NCI-H446 treated with DMSO at 0.1 percent for 48 hours (cell line): Measurements from ENCODE around the gene SPACA5.
"Not testable (repeated sequence)": the region's sequence is repeated elsewhere in the genome, so short reads cannot be mapped to it uniquely, and the experiment has no call there.

Experiments
- DNase-seq: peaks from one replicate; lab custom pipeline; 2025; lab: John Stamatoyannopoulos, UW

The SPACA5 gene

GRCh38 chrX:48021026-48021900 lies 14.5 kb downstream of the SPACA5 start:
- peak; percentile 71 for DNase-seq

- no peak for DNase-seq
Observed at GRCh38 chrX:48022100-48022499, 15.3 kb downstream of the SPACA5 start.

- DNase-seq: no peak
Observed at GRCh38 chrX:48022738-48023137, 15.9 kb downstream of the SPACA5 start.

DNA sequence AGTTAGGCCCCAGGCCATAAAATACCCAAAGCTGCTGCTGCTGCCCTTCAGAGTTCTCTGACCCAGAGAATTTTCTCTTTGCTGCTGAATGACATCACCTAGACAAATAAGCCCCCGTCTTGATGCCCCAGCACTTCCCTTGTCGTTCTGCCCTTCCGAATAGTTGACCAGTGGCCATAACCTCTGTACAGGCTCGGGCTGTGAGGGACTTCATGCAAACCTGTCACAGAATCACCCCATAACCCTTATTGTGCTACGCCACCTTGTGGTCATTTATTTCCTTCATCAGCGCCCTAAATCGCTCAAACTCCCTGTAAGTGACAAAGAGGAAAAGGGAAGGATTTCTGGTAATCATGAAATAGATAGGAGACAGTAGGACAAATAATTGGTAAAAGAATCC lies 18.8 kb downstream of the SPACA5 start:
- DNase-seq: peak; percentile 35

GRCh38 chrX:48027545-48027944 lies 20.8 kb downstream of the SPACA5 start:
- not testable (repeated sequence) for DNase-seq

DNA sequence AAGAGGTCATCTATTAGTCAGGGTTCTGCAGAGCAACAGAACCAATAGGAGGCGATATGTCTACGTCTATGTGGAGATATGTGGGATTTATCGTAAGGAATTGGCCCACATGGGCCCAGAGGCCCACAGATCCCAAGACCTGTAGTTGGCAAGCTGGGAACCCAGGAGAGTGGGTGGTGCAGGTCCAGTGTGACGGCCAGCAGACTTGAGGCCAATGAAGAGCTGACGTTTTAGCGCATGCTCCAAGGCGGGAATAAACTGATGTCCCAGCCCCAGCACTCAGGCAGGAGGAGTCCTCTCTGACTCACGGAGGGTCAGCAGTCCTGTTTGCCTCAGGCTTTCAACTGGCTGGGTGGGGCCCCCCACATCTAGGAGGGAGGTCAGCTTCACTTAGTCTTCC lies 21.3 kb downstream of the SPACA5 start:
- no peak for DNase-seq

DNA sequence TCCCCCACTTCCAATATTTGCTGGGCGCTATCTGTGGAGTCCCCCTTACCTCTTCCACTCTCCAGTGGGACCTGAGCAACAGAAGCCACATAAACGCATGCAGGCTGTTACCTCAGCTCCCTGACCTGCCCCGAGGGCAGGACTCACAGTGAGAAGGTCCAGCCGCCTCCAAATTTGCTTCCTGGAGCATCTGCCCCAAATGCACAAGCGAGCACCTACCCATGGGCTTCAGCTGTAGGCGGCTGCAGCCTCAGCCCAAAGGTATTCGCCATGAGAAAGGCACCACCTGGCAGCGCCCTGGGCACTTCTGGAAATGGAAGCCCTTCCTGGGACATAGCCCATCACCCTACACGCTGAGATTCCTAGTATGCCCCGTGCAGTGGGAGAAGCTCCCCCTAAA lies 23.4 kb downstream of the SPACA5 start:
- no peak for DNase-seq

DNA sequence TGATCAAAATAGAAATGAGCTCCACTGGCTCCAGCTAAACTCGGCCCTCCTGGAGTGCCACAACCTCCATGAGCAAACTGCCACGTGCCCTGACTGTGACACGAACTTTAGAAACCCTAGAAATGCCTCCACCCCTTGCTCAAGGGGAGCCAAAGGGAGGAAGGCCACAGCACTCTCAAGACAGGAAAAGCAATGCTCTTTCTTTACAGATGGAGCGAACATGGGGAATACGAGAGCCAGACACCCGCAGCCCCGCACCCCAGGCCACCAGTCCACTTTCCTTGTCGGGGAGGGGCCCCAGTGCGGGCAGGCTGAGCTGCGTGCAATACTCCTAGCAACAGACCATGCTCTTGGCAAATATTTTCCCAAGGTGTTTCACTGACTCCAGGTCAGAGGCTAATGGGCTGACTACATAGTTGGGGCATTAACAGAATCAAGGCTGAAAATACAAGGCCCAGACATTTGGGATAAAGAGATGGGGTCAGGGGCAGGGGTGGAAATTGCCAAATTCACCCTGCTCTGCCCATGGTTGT lies 23.9 kb downstream of the SPACA5 start:
- DNase-seq: not testable (repeated sequence)

DNA sequence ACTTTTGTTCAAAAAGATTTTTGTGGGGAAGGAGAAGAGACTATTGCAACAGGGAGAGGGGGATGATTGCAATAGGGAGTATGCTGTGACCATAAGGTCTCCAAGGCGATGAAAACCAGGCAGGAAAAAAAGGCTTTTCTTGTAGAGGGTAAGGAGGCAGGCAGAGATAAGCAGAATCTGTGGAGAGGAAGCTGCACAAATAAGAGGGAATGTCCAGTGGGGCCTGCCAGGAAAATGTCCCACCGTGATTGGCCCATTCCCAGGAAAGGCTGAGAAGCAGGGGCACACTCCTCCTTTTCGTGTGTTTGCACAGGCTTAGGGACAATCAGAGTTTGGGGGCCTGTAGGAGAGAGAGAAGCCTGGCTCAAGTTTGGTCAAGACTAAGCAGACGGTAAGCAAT lies 29.1 kb downstream of the SPACA5 start:
- no peak for DNase-seq

DNA sequence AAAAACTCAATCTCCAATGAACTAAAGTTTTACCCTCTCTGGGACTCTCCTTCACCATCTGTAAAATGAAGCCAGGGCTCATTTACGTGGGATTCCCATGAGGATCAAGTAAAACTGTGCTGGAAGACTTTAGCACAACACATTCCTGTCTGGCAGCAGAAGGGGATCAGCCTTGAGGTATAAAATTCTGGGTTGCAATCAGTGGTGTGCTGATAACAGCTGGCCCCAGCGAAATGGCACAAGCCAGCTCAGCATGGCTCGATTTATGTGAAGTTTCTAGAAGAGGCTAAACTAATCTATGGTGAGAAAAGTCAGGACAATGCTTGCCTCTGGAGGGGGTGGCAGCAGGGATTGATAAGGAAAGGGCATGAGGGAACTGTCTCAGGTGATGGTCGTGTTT lies 36.3 kb downstream of the SPACA5 start:
- no peak for DNase-seq

DNA sequence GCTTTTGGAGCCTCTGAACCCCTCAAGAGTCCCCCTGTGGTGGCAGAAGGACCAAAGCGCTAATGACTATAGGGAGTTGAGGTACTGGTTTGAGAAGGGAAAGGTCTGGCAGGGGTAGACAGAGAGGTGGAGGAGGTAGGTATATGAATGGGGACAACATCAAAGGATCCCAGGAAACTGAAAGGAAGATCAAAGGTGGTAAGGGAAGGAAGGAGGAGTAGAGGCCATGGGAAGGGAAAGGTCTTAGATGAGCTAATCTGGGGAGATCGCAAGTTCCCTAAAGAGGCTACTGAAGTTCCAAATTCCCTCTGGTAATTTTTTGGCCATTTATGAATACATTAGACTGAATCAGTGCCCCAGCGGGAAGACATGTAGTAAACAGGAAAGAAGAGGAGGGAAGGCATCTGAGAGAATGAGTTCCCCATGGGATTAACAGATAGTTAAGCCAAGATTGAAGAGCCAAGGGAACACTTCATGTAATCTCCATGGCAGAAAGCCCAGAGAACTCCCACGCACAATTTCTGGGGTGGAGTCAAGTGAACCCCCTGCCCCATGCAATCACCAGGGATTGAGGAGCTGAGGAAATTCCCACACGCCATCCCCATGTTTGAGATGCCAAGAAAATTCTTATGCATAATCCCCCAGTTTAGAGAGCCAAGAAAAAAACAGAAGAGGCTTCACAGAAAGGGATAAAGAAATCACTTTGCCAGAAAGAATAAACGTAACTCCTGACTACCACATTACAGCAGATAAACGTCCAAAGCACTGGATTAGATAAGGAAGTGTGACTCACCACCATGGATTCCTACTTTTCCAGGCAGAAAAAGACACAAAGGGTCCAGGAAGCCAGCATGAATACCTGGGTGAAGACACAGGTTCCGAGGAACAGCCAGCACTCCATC lies 38.9 kb downstream of the SPACA5 start:
- DNase-seq: no peak

DNA sequence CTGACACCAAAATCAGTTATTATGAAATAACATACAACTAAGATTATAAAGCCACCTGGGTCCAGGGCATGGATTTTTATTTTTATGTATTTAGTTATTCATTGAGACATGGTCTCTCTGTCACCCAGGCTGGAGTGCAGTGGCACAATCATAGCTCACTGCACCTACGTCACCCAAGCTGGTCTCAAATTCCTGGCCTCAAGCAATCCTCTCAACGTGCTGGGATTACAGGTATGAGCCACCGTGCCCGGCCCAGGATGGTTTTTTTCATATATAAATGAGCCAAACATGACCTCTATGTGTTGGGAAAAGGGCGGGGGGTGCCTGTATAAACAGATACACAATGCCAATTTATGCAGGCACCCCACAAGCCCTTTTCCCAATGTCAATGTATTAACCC lies 40.1 kb downstream of the SPACA5 start:
- no peak for DNase-seq

DNA sequence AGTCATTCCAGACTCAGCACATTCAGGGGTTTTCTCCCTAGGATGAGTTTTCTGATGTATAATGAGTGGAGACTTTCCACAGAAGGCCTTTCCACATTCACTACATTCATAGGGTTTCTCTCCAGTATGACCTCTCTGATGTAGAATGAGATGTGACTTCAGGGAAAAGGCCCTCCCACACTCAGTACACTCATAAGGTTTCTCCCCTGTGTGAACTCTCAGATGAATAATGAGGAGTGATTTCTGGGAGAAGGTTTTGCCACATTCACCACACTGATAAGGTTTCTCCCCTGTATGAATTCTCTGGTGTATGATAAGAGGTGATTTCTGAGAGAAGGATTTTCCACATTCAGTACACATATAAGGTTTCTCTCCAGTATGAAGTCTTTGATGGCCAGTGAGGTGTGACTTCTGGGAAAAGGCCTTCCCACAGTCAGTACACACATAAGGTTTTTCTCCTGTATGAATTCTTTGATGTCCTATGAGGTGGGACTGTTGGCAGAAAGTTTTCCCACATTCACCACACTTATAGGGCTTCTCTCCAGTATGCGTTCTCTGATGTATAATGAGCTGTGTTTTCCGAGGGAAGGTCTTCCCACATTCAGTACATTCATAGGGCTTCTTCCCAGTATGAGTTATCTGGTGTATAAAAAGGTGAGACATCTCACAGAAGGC lies 52.0 kb downstream of the SPACA5 start:
- DNase-seq: no peak

DNA sequence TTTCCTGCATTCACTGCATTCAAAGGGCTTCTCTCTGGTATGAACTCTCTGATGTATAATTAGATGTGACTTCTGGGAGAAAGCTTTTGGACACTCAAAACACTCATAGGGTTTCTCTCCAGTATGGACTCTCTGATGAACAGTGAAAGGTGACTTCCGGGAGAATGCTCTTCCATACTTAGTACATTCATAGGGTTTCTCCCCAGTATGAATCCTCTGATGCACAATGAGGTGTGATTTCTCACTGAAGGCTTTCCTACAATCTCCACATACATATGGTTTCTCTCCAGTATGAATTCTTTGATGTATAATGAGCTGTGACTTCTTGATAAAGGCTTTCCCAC lies 52.5 kb downstream of the SPACA5 start:
- no peak for DNase-seq
